ENCODE data around the gene HDGF. TPM values are rescaled to one million over a fixed set of nuclear protein-coding genes. Genes with fewer than 3 reads are reported as not detected.

Gene HDGF
- total RNA-seq, 2 donors from 2014 or later, result 493 to 495 TPM

DNA sequence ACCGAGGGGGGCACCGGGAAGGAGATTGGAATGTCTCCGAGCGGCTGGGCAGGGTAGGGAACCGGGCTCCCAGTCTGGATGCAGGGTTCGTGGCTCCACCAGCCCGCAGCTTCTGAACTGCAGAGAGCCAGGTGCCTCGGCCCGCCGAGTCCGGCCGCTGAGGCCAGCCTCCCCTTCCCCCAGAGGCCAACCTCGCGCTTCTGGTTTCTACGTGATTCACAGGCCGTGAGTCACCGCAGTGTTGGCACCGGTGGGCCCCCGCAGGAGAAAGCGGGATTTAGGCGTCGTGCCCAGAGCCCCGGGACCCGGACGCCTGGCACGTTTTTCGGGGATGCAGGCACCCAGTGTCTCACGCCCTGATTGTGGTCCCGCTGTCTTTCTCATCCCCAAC, 46.5 kb downstream of the HDGF start:
- Histone ChIP-seq H3K36me3 (ENCODE audit: control insufficient read depth, insufficient read depth, low read length) (peaks cover 8% of the 10 kb centered on the region), H3K4me3 (ENCODE audit: low read length) (peak overlapping the region; percentile 91), H3K27ac (ENCODE audit: low read depth, low read length) (no peak overlapping the region), H3K27me3 (ENCODE audit: control insufficient read depth, insufficient read depth, low read length, poor library complexity, severe bottlenecking) (no peaks in the 10 kb centered on the region), H3K9ac (ENCODE audit: extremely low read depth, low read length, poor library complexity, severe bottlenecking) (peak overlapping the region; percentile 45), H3K9me3 (ENCODE audit: control insufficient read depth, low read length) (no peaks in the 10 kb centered on the region), H3K4me1 (ENCODE audit: control insufficient read depth, insufficient read depth, low read length) (peaks cover 19% of the 10 kb centered on the region)
- no peaks in the 10 kb centered on the region for H3K9me3 Mint-ChIP-seq
- peak overlapping the region; percentile 72 for H3K4me3 Mint-ChIP-seq
- peaks cover 57% of the 10 kb centered on the region for H3K27me3 Mint-ChIP-seq (ENCODE audit: insufficient read depth)
- peak overlapping the region; percentile 92 for H3K27ac Mint-ChIP-seq
- H3K36me3 Mint-ChIP-seq (ENCODE audit: low read depth), result peaks cover 21% of the 10 kb centered on the region
- peaks cover 57% of the 10 kb centered on the region for H3K4me1 Mint-ChIP-seq
- DNase-seq, result peak; percentile 76
- TF ChIP-seq CTCF (conservative IDR thresholded peaks at IDR 0.05), result no peak
- 1 to 4% methylated on average over 9 to 29 of the region's 29 CpGs for WGBS, 2 experiments (ENCODE audit: insufficient coverage in 1 of 2, insufficient read length in 1 of 2)

GRCh38 chr1:156704166-156704711, 47.2 kb downstream of the HDGF start:
- DNase-seq, result no peak
- H3K9me3 Mint-ChIP-seq, result no peaks in the 10 kb centered on the region
- H3K9me3 ChIP-seq (ENCODE audit: control insufficient read depth, low read length), result no peaks in the 10 kb centered on the region
- H3K27ac ChIP-seq (ENCODE audit: low read depth, low read length), result no peak overlapping the region
- H3K36me3 ChIP-seq (ENCODE audit: control insufficient read depth, insufficient read depth, low read length), result peaks cover 11% of the 10 kb centered on the region
- no peak for TF ChIP-seq CTCF (conservative IDR thresholded peaks at IDR 0.05)
- peaks cover 27% of the 10 kb centered on the region for H3K36me3 Mint-ChIP-seq (ENCODE audit: low read depth)
- peak overlapping the region; percentile 75 for H3K27ac Mint-ChIP-seq
- H3K27me3 ChIP-seq (ENCODE audit: control insufficient read depth, insufficient read depth, low read length, poor library complexity, severe bottlenecking), result no peaks in the 10 kb centered on the region
- peak overlapping the region; percentile 91 for H3K4me3 ChIP-seq (ENCODE audit: low read length)
- H3K9ac ChIP-seq (ENCODE audit: extremely low read depth, low read length, poor library complexity, severe bottlenecking), result peak overlapping the region; percentile 45
- peak overlapping the region; percentile 72 for H3K4me3 Mint-ChIP-seq
- peaks cover 51% of the 10 kb centered on the region for H3K4me1 Mint-ChIP-seq
- peaks cover 62% of the 10 kb centered on the region for H3K27me3 Mint-ChIP-seq (ENCODE audit: insufficient read depth)
- 15 to 19% methylated on average over 5 to 10 of the region's 10 CpGs for WGBS, 2 experiments (ENCODE audit: insufficient coverage in 1 of 2, insufficient read length in 1 of 2)
- H3K4me1 ChIP-seq (ENCODE audit: control insufficient read depth, insufficient read depth, low read length), result peaks cover 13% of the 10 kb centered on the region

- peaks cover 46% of the 10 kb centered on the region for H3K4me1 Mint-ChIP-seq
- WGBS, 2 experiments (ENCODE audit: insufficient coverage in 1 of 2, insufficient read length in 1 of 2), result 10 to 20% methylated on average over 2 to 4 of the region's 4 CpGs
- no peaks in the 10 kb centered on the region for H3K9me3 Mint-ChIP-seq
- Histone ChIP-seq H3K4me1 (ENCODE audit: control insufficient read depth, insufficient read depth, low read length) (peaks cover 8% of the 10 kb centered on the region), H3K9me3 (ENCODE audit: control insufficient read depth, low read length) (no peaks in the 10 kb centered on the region), H3K9ac (ENCODE audit: extremely low read depth, low read length, poor library complexity, severe bottlenecking) (peak overlapping the region; percentile 45), H3K36me3 (ENCODE audit: control insufficient read depth, insufficient read depth, low read length) (peaks cover 11% of the 10 kb centered on the region), H3K27ac (ENCODE audit: low read depth, low read length) (no peak overlapping the region), H3K4me3 (ENCODE audit: low read length) (peak overlapping the region; percentile 91), H3K27me3 (ENCODE audit: control insufficient read depth, insufficient read depth, low read length, poor library complexity, severe bottlenecking) (no peaks in the 10 kb centered on the region)
- H3K27ac Mint-ChIP-seq, result peak overlapping the region; percentile 75
- peak; percentile 84 for DNase-seq
- no peak for TF ChIP-seq CTCF (conservative IDR thresholded peaks at IDR 0.05)
- H3K4me3 Mint-ChIP-seq, result peak overlapping the region; percentile 72
- peaks cover 32% of the 10 kb centered on the region for H3K36me3 Mint-ChIP-seq (ENCODE audit: low read depth)
- H3K27me3 Mint-ChIP-seq (ENCODE audit: insufficient read depth), result peaks cover 65% of the 10 kb centered on the region
These were observed 47.7 kb downstream of the HDGF start for GRCh38 chr1:156703741-156704140.
